NCI-H1105 (cell line): ENCODE results near the gene ATXN2.

Source experiments
- DNase-seq: peaks from one replicate; lab custom pipeline; 2025; lab: John Stamatoyannopoulos, UW

The ATXN2 gene

GRCh38 chr12:111436811-111437210 is 162.3 kb downstream of the ATXN2 start:
- DNase-seq: no peak

- DNase-seq: no peak
Measured at GRCh38 chr12:111436266-111436665, 162.8 kb downstream of the ATXN2 start.

- no peak for DNase-seq
Measured at GRCh38 chr12:111435661-111436201, 163.4 kb downstream of the ATXN2 start.

- DNase-seq: no peak
Measured at GRCh38 chr12:111434680-111435338, 164.3 kb downstream of the ATXN2 start.

- no peak for DNase-seq
Measured at GRCh38 chr12:111434049-111434448, 165.1 kb downstream of the ATXN2 start.

DNA sequence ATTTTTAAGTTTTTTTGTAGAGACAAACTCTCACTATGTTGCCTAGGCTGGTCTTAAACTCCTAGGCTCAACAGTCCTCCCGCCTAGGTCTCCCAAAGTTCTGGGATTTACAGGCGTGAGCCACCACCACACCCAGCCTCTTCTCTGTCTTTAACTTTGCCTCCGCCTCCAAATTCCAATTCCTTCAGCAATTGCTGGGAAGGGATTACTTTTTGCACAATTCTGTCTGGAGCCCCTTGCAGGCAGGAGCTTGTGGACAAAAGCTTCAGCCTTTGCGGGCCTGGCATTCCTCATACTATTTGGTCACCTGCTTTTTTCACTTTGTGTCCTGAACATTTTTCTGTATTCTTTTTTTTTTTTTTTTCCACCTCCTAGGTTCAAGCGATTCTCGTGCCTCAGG is 167.3 kb downstream of the ATXN2 start:
- DNase-seq: no peak

DNA sequence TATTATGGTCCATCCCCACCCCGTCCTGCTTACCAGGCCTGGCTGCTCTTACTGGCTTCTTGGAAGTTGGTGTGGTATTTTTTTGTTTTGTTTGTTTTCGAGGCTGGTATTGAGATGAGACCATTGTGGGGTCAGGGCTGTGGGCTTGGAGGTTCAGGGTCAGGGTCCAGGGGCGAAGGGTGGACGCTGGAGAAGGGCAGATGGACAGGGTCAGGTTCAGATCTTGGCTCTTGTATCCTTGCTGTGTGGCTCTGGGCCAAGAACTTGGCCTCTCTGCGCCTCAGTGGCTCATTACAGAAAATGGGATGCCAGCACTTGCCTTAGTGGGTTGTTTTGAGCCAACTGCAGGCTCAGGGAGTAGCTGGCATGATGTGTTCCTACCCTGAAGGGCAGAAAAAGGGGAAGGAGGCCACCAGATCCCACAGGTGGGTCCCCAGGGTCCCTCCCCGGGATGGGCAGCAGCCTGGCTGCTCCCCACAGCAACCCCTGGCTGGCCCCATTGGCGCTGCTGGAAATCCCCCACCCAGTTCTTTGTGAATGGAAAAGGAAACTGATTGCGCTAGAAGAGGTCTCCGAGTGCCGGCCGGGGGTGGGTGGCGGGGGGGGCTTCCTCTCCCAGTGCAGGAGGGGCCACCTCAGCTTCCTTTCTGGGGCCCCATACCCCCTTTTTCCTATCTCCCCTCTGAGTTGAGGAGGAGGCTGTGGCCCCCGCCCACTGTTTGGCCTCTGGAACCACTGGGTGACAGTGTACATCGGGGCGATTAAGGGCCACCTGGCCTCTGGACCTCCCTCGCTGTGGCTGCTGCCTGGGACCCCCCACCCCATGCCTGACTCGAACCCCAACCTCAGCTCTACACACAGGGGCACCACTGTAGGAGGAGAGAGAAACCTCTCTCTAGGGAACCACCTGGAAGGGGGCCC is 168.4 kb downstream of the ATXN2 start:
- DNase-seq: no peak

- no peak for DNase-seq
Measured at GRCh38 chr12:111429828-111430432, 169.2 kb downstream of the ATXN2 start.

GRCh38 chr12:111428728-111429175 is 170.4 kb downstream of the ATXN2 start:
- DNase-seq: no peak

DNA sequence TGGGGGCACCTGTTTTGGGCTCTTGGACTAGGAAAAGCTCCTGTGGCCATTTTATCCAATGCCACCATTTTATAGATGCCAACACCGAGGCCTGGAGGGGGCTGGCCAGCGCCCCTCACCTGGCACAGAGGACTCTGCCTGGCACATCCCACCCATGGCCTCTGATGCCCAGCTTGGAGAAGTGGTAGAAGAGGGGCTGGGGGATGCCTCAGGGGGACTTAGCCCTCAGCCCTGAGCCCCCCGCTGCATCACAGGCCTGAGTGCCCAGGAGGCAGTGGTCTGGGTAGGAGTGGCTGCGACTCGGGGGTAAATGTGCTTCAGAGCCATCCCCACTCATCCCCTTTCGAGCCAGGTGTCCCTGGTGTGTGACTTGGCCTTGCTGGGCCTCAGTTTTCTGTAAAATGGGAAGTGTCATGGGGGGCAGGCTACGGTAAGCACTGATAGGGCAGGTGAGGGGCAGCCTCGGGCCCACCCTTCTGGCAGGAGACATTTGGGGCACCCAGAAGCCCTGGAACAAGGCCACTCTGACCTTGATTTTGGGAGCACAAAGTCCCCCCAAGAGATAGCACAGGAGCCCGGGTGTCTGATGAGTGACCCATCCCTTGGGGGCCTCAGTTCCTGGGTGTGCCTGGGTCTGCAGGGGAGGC is 170.9 kb downstream of the ATXN2 start:
- no peak for DNase-seq

DNA sequence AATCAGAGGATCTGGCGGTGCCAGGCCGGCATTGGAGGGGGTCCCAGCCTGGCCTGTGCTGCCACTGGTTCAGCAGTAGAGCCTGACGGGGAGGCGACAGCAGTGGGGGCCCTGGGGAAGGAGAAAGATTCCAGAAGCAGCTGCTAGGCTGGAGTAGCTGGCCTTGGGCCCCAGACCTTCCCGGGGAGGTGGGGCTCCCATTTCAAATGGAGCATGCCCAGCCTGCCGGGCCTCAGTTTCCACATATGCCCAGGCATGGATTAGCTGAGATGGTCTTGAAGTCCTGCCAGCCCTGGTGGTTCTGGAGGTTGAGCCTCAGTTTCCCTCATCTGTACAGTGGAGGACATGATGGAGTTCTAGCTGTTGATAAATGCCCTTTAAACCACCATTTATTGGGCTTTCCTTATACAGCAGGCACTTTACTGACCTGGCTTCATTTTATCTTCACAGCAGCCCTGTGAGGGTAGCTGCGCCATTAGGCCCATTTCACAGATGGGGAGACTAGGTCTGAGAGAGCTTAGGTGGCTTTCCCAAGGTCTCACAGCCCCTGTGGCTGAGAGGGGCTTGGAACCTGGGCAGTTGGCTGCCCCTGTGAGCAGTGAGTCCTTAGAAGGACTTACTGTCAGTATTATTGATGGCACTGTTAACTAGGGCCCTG is 171.6 kb downstream of the ATXN2 start:
- DNase-seq: no peak

GRCh38 chr12:111426344-111427185 is 172.6 kb downstream of the ATXN2 start:
- DNase-seq: no peak

GRCh38 chr12:111425655-111426054 is 173.5 kb downstream of the ATXN2 start:
- DNase-seq: no peak

DNA sequence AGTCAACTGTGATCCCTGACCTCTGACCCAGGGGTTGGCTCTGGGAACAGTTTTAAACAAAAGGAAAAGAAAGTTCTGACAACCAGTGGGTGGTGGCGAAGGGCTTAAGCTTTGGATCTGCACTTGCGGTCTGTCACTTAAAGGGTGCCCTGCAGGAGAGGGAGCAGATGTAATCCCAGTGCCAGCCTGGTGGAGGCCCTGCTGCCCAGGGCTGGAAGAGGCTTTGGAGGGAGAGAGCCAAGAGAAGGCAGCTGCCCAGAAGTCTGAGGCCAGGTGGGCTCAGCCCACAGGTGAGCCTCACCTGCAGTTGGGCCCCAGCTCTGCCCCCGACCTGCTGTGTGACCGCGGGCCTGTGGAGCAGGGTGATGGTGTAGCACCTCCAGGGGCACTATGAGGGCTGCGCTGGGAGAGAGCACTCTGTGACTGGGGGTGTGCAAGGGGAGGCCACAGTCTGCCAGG is 174.3 kb downstream of the ATXN2 start:
- no peak for DNase-seq

GRCh38 chr12:111424189-111424792 is 174.8 kb downstream of the ATXN2 start:
- no peak for DNase-seq

DNA sequence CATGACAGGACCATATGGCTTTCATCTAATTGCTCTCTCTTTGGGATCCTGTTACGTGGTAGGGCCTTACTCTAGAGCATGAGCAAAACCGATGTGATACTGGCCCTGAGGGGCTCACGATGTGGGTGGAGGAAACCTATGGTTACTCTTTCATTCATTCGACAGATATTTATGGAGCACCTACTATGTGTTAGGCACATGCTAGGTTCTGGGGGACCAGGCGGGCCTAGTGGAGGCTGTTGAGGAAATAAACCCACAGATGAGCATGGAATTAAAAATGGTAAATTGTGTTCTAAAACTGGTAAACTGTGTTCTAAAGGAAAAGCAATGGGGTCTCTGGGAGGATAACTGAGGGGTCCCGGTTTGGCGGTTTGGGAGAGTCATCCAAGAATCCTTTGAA is 178.6 kb downstream of the ATXN2 start:
- no peak for DNase-seq

GRCh38 chr12:111419784-111420183 is 179.3 kb downstream of the ATXN2 start:
- no peak for DNase-seq

DNA sequence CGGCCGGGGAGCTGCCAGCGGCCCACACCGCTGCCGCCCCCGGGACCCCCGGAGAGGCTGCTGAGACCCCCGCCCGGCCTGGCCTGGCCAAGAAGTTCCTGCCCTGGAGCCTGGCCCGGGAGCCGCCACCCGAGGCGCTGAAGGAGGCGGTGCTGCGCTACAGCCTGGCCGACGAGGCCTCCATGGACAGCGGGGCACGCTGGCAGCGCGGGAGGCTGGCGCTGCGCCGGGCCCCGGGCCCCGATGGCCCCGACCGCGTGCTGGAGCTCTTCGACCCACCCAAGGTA is 180.6 kb downstream of the ATXN2 start:
- DNase-seq: no peak

GRCh38 chr12:111417784-111418593 is 181.1 kb downstream of the ATXN2 start:
- no peak for DNase-seq
